ENCODE measurements around the gene ASPG. TPM values are rescaled to one million over a fixed set of nuclear protein-coding genes. Genes with fewer than 3 reads are reported as not detected.

The ASPG gene
- polyA plus RNA-seq, 1 donor: 11.7 TPM

DNA sequence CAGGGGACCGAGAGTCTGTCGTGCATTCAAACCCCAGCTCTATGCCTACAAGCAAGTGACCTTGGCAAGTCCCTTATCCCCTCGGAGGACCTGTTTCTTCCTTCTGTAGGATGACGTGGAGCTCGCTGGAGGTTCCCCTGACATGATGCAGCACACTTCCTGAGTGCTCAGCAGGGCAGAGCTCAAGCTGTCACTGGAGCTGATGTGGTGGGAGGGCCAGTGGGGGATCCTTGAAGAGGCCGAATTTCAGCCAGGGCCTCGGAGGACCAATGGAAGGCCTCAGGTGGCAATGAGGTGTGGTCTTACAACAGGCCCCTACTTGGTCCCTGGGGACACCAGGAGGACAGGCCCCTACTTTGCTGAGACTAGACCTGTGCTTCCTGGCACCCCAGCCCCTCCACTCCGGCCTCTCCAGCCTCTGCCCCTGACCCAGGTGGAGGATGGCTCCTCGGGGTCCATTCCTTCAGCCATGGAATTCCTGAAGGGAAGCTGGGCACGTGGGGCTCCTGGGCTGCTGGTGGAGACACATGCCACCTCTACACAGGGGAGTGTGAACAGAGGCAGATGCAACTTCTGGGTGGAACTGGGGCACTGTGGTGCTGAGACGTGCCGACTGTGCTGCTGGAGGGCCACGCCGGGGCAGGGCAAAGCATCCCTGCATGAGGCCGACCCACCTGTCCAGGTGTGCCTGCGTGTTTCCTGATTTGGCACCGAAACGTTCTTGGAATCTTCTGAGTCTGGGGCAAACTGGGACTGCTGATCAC lies 34.2 kb downstream of the ASPG start:
- Histone ChIP-seq H3K4me3 (ENCODE audit: low read length) (no peak overlapping the region), H3K36me3 (ENCODE audit: control insufficient read depth, insufficient read depth, low read length) (no peaks in the 10 kb centered on the region), H3K9me3 (ENCODE audit: control insufficient read depth, low read depth, low read length) (peaks cover 3% of the 10 kb centered on the region), H3K27me3 (ENCODE audit: control insufficient read depth, insufficient read depth, low read length) (peaks cover 57% of the 10 kb centered on the region), H3K27ac (ENCODE audit: low read length) (no peak overlapping the region), H3K4me1 (ENCODE audit: control insufficient read depth, insufficient read depth, low read length) (peaks cover 5% of the 10 kb centered on the region)
- DNase-seq: no peak
- no CpG with 5 or more reads among the region's 18 CpGs for WGBS (ENCODE audit: insufficient coverage, low lambda C conversion rate)

DNA sequence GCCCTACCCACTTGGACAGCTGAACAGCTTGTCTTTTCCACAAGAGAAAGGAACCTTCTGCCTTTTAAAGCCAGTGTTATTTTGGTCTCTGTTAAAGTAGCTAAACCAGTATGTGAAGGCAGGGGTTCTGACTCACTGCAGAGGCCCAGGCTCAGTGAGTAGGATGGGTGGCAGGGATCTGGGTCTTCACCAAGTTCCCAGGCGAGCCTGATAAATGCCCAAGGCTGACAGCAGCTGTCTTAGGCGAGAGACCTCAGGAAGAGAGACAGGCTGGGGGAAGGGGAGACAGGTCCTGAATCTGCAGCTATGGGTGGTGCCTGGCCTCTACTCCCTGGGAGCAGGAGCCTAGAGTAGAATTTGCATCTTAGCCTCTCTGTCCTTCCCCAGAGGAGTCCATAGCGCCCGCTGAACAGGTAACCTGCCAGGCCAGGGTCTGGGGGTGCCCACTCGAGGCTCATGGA lies 34.8 kb downstream of the ASPG start:
- H3K27me3 ChIP-seq (ENCODE audit: control insufficient read depth, insufficient read depth, low read length): peaks cover 52% of the 10 kb centered on the region
- peaks cover 3% of the 10 kb centered on the region for H3K9me3 ChIP-seq (ENCODE audit: control insufficient read depth, low read depth, low read length)
- no peak for DNase-seq
- no CpG with 5 or more reads among the region's 5 CpGs for WGBS (ENCODE audit: insufficient coverage, low lambda C conversion rate)
- no peaks in the 10 kb centered on the region for H3K36me3 ChIP-seq (ENCODE audit: control insufficient read depth, insufficient read depth, low read length)
- H3K4me1 ChIP-seq (ENCODE audit: control insufficient read depth, insufficient read depth, low read length): peaks cover 5% of the 10 kb centered on the region
- no peak overlapping the region for H3K27ac ChIP-seq (ENCODE audit: low read length)
- no peak overlapping the region for H3K4me3 ChIP-seq (ENCODE audit: low read length)

DNA sequence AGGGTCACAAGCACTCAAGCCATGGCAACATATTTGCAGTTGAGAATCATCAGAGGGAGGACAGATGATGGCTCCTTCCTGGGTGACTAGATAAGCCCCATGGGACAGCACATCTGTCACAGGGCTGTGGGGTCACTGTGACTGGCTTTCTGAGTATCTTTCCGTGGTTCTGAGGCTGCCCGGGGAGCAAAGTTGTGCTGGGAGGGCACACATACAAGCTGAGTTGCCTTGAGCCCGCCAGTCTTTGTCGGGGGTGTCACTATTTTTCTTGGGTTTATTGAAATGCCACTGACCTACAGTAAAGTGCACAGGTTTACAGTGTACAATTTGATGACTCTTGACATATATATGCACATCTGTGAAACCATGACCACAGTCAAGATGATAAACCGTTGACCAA lies 35.6 kb downstream of the ASPG start:
- WGBS (ENCODE audit: insufficient coverage, low lambda C conversion rate): no CpG with 5 or more reads among the region's 5 CpGs
- DNase-seq: no peak
- Histone ChIP-seq H3K36me3 (ENCODE audit: control insufficient read depth, insufficient read depth, low read length) (no peaks in the 10 kb centered on the region), H3K4me1 (ENCODE audit: control insufficient read depth, insufficient read depth, low read length) (peaks cover 4% of the 10 kb centered on the region), H3K4me3 (ENCODE audit: low read length) (no peak overlapping the region), H3K9me3 (ENCODE audit: control insufficient read depth, low read depth, low read length) (peaks cover 3% of the 10 kb centered on the region), H3K27ac (ENCODE audit: low read length) (no peak overlapping the region), H3K27me3 (ENCODE audit: control insufficient read depth, insufficient read depth, low read length) (peaks cover 45% of the 10 kb centered on the region)

DNA sequence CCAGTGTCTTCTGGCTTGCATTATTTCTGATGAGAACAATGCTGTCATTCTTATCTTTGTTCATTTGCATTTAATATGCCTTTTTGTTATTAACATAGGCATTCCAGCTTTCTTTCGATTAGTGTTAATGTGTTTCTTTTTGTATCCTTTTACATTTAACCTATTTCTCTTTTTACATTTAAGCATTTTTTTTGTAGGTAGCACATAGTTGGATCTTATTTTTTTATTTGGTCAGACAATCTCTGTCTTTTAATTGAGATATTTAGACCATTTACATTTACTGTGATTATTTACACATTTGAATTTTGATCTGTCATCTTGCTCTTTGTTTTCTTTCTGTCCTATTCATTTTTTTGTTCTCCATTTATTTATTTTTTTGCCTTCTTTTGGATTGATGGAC lies 38.4 kb downstream of the ASPG start:
- Histone ChIP-seq H3K9me3 (ENCODE audit: control insufficient read depth, low read depth, low read length) (peaks cover 3% of the 10 kb centered on the region), H3K4me3 (ENCODE audit: low read length) (no peak overlapping the region), H3K36me3 (ENCODE audit: control insufficient read depth, insufficient read depth, low read length) (no peaks in the 10 kb centered on the region), H3K27ac (ENCODE audit: low read length) (no peak overlapping the region), H3K27me3 (ENCODE audit: control insufficient read depth, insufficient read depth, low read length) (peaks cover 23% of the 10 kb centered on the region), H3K4me1 (ENCODE audit: control insufficient read depth, insufficient read depth, low read length) (no peaks in the 10 kb centered on the region)
- DNase-seq: no peak
- WGBS (ENCODE audit: insufficient coverage, low lambda C conversion rate): 100% methylated on average over 1 of the region's 1 CpG

DNA sequence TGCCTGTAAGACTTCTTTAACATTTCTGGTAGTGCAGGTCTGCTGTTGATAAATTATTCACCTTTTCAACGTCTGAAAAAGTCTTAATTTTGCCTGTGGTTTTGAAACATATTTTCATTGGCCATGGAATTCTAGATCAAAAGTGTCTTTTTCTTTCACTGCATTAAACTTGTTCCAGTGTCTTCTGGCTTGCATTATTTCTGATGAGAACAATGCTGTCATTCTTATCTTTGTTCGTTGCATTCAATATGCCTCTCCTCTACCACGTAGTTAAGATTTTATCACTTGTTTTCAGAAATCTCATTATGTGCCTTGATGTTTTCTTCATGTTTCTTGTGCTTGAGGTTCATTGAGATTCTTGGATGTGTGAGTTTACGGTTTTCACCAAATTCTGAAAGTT lies 39.5 kb downstream of the ASPG start:
- H3K9me3 ChIP-seq (ENCODE audit: control insufficient read depth, low read depth, low read length): peaks cover 6% of the 10 kb centered on the region
- no peak overlapping the region for H3K27ac ChIP-seq (ENCODE audit: low read length)
- H3K27me3 ChIP-seq (ENCODE audit: control insufficient read depth, insufficient read depth, low read length): peaks cover 12% of the 10 kb centered on the region
- no peak for DNase-seq
- no peak overlapping the region for H3K4me3 ChIP-seq (ENCODE audit: low read length)
- no peaks in the 10 kb centered on the region for H3K4me1 ChIP-seq (ENCODE audit: control insufficient read depth, insufficient read depth, low read length)
- no peaks in the 10 kb centered on the region for H3K36me3 ChIP-seq (ENCODE audit: control insufficient read depth, insufficient read depth, low read length)
- 88% methylated on average over 3 of the region's 4 CpGs for whole genome bisulfite sequencing (ENCODE audit: insufficient coverage, low lambda C conversion rate)

DNA sequence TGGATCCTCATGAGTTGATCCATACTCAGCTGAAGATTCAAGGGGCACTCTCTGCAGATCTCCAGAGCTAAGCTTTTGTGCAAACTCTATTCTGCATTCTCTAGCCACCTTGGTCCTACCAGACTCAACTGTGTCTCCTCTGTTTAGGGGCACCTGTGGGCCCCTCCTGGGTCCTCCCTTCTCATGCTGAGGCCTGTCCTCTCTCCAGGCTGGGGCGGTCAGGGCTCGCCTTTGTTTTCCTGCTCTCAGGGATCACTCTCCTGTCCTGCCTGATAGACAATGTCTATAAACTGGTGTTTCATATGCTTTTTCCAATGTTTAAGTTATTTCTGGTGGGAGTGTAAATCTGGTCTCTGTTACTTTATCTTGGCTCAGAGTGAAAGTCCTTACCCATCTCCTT lies 41.3 kb downstream of the ASPG start:
- H3K9me3 ChIP-seq (ENCODE audit: control insufficient read depth, low read depth, low read length): peaks cover 6% of the 10 kb centered on the region
- WGBS (ENCODE audit: insufficient coverage, low lambda C conversion rate): no CpG with 5 or more reads among the region's 2 CpGs

DNA sequence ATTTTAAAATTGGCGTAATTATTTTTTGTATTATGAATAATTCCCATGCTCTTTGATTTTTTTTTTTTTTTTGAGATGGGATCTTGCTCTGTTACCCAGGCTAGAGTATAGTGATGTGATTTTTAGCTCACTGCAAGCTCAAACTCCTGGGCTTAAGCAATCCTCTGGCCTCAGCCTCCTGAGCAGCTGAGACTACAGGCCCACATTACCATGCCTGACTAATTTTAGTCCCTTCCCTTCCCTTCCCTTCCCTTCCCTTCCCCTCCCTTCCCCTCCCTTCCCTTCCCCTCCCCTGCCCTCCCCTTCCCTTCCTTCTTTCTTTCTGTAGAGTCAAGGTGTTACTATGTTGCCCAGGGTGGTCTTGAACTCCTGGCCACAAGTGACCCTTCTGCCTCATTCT lies 43.5 kb downstream of the ASPG start:
- H3K27ac ChIP-seq (ENCODE audit: low read length): no peak overlapping the region
- H3K4me3 ChIP-seq (ENCODE audit: low read length): no peak overlapping the region
- no CpG with 5 or more reads among the region's 1 CpG for WGBS (ENCODE audit: insufficient coverage, low lambda C conversion rate)
- peaks cover 6% of the 10 kb centered on the region for H3K9me3 ChIP-seq (ENCODE audit: control insufficient read depth, low read depth, low read length)
- no peak for DNase-seq
- H3K27me3 ChIP-seq (ENCODE audit: control insufficient read depth, insufficient read depth, low read length): peaks cover 22% of the 10 kb centered on the region
- H3K36me3 ChIP-seq (ENCODE audit: control insufficient read depth, insufficient read depth, low read length): no peaks in the 10 kb centered on the region
- H3K4me1 ChIP-seq (ENCODE audit: control insufficient read depth, insufficient read depth, low read length): no peaks in the 10 kb centered on the region

More for the DNA sequence above, 41.3 kb downstream of the ASPG start:
- Histone ChIP-seq H3K4me3 (ENCODE audit: low read length) (no peak overlapping the region), H3K27ac (ENCODE audit: low read length) (no peak overlapping the region), H3K27me3 (ENCODE audit: control insufficient read depth, insufficient read depth, low read length) (peaks cover 6% of the 10 kb centered on the region), H3K4me1 (ENCODE audit: control insufficient read depth, insufficient read depth, low read length) (no peaks in the 10 kb centered on the region), H3K36me3 (ENCODE audit: control insufficient read depth, insufficient read depth, low read length) (no peaks in the 10 kb centered on the region)
- DNase-seq: no peak

DNA sequence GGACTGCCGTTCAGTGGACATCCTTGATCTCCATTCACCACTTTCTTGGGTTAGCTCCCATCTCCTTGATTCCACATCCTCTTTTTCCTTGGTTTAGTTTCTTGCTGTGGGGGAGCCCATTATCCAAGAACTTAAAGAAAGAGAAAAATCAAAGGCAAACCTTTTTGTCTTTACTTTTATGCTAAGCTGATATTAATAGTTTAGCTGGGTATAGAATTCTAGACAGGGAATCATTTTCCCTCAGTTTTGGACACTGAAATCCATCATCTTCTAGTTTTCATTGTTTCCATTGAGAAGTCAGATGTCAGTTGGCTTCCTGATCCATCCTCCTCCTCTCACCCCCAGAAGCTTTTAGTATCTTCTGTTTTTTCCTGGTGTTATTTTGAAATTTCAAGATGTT lies 44.1 kb downstream of the ASPG start:
- no peak for DNase-seq
- Histone ChIP-seq H3K36me3 (ENCODE audit: control insufficient read depth, insufficient read depth, low read length) (no peaks in the 10 kb centered on the region), H3K4me3 (ENCODE audit: low read length) (no peak overlapping the region), H3K27ac (ENCODE audit: low read length) (no peak overlapping the region), H3K9me3 (ENCODE audit: control insufficient read depth, low read depth, low read length) (peaks cover 3% of the 10 kb centered on the region), H3K4me1 (ENCODE audit: control insufficient read depth, insufficient read depth, low read length) (no peaks in the 10 kb centered on the region), H3K27me3 (ENCODE audit: control insufficient read depth, insufficient read depth, low read length) (peaks cover 28% of the 10 kb centered on the region)
- WGBS (ENCODE audit: insufficient coverage, low lambda C conversion rate): 80% methylated on average over 1 of the region's 1 CpG

DNA sequence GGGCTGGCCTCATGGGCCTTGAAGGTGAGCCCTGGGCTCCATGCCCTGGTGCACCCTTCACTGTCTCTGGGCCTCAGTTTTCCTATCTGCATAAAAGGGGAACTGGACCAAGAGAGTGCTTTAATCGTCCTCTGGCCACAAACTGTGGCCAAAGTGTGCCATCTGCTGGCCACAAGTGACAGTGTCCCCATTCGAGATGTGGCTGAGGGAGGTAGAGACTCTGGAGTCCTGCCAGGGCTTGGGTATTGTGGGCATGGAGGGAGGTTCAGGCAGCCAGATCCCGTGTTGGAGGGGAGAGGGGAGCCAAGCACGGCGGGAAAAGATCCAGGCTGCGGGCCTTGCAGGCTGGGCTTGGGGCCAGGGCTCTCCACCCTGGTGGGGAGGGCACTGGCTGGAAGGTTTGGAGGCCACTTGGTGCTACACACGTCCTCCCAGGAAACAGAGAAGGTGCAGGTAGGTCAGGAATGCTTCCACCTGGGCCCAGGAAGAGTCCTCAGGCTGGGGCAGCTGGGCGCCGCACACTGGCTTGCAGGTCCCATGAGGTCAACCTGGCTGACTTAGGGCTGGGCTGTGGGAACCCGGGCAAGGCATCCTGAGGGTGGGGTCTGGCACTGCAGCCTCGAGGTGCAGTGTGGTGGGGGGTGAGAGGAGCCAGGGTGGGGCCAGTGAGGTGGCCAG lies 45.6 kb downstream of the ASPG start:
- Histone ChIP-seq H3K9me3 (ENCODE audit: control insufficient read depth, low read depth, low read length) (peaks cover 8% of the 10 kb centered on the region), H3K4me3 (ENCODE audit: low read length) (no peak overlapping the region), H3K4me1 (ENCODE audit: control insufficient read depth, insufficient read depth, low read length) (peaks cover 6% of the 10 kb centered on the region), H3K36me3 (ENCODE audit: control insufficient read depth, insufficient read depth, low read length) (no peaks in the 10 kb centered on the region), H3K27ac (ENCODE audit: low read length) (no peak overlapping the region), H3K27me3 (ENCODE audit: control insufficient read depth, insufficient read depth, low read length) (peaks cover 43% of the 10 kb centered on the region)
- peak in 1 of 2 donors; percentile 43 for DNase-seq
- no CpG with 5 or more reads among the region's 11 CpGs for WGBS (ENCODE audit: insufficient coverage, low lambda C conversion rate)

DNA sequence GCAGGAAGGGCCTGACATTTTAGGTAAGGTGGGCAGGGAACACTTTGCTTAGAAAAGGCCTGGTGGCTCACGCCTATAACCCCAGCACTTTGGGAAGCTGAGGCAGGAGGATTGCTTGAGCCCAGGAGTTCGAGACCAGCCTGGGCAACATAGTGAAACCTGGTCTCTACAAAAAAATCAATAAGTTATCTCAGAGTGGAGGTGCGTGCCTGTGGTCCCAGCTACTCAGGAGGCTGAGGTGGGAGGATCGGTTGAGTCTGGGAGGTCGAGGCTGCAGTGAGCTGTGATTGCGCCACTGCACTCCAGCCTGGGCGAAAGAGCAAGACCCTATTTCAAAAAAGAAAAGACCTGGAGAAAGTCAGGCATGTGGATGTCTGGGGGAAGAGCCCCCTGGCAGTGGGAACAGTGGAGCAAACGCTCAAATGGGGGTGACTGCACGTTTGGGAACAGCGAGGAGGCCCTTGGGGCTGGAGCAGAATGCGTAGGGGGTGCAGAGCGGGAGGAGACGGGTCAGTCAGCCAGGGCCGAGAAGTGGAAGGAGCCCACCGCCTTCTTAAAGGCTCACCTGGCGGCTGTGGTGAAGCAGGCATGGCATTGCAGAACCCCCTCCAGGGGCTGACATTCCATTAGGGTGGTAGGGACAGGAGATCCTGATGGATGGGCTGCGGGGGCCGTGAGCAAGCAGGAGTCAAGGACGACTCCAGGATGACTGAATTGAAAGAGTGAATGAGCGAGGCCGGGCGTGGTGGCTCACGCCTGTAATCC lies 46.6 kb downstream of the ASPG start:
- H3K4me3 ChIP-seq (ENCODE audit: low read length): no peak overlapping the region
- H3K9me3 ChIP-seq (ENCODE audit: control insufficient read depth, low read depth, low read length): peaks cover 12% of the 10 kb centered on the region
- H3K27ac ChIP-seq (ENCODE audit: low read length): no peak overlapping the region
- no peak for DNase-seq
- H3K4me1 ChIP-seq (ENCODE audit: control insufficient read depth, insufficient read depth, low read length): peaks cover 9% of the 10 kb centered on the region
- peaks cover 52% of the 10 kb centered on the region for H3K27me3 ChIP-seq (ENCODE audit: control insufficient read depth, insufficient read depth, low read length)
- WGBS (ENCODE audit: insufficient coverage, low lambda C conversion rate): no CpG with 5 or more reads among the region's 23 CpGs
- no peaks in the 10 kb centered on the region for H3K36me3 ChIP-seq (ENCODE audit: control insufficient read depth, insufficient read depth, low read length)

Data from large intestine (tissue), 3 donors.